ENCODE data around the gene ZNF232.
"Not testable (repeated sequence)": the region's sequence is repeated elsewhere in the genome, so short reads cannot be mapped to it uniquely, and the experiment has no call there.

DNA sequence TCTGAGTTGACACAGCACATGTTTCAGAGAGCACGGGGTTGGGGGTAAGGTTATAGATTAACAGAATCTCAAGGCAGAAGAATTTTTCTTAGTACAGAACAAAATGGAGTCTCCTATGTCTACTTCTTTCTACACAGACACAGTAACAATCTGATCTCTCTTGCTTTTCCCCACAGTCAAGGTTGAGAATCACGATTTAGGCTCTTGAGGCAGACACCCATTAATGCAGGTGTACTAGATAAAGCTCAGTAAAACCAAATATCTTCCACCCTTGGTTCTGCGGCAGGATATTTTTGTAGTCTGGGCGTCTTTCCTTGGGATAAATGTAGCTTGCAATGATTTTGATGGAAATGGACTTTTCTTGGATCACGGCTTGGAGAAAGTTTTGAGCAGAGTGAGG lies 36.2 kb downstream of the ZNF232 start:
- not testable (repeated sequence) for TF ChIP-seq ARID2 (CRISPR knock-in tag; IDR thresholded peaks at IDR 0.05; ENCODE audit: borderline replicate concordance); PHB2 (IDR thresholded peaks at IDR 0.05; ENCODE audit: partially characterized antibody); GABPA (IDR thresholded peaks at IDR 0.05; ENCODE audit: low read depth, low read length); GABPA (CRISPR knock-in tag; IDR thresholded peaks at IDR 0.05; ENCODE audit: low read depth); RBAK (CRISPR knock-in tag; IDR thresholded peaks at IDR 0.05); CENPX (CRISPR knock-in tag; IDR thresholded peaks at IDR 0.05)
- TF ChIP-seq, protein P1, sequence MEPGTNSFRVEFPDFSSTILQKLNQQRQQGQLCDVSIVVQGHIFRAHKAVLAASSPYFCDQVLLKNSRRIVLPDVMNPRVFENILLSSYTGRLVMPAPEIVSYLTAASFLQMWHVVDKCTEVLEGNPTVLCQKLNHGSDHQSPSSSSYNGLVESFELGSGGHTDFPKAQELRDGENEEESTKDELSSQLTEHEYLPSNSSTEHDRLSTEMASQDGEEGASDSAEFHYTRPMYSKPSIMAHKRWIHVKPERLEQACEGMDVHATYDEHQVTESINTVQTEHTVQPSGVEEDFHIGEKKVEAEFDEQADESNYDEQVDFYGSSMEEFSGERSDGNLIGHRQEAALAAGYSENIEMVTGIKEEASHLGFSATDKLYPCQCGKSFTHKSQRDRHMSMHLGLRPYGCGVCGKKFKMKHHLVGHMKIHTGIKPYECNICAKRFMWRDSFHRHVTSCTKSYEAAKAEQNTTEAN (CRISPR knock-in tag; conservative IDR thresholded peaks at IDR 0.05): not testable (repeated sequence)
- TF ChIP-seq, protein P2, sequence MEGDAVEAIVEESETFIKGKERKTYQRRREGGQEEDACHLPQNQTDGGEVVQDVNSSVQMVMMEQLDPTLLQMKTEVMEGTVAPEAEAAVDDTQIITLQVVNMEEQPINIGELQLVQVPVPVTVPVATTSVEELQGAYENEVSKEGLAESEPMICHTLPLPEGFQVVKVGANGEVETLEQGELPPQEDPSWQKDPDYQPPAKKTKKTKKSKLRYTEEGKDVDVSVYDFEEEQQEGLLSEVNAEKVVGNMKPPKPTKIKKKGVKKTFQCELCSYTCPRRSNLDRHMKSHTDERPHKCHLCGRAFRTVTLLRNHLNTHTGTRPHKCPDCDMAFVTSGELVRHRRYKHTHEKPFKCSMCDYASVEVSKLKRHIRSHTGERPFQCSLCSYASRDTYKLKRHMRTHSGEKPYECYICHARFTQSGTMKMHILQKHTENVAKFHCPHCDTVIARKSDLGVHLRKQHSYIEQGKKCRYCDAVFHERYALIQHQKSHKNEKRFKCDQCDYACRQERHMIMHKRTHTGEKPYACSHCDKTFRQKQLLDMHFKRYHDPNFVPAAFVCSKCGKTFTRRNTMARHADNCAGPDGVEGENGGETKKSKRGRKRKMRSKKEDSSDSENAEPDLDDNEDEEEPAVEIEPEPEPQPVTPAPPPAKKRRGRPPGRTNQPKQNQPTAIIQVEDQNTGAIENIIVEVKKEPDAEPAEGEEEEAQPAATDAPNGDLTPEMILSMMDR (CRISPR knock-in tag; IDR thresholded peaks at IDR 0.05): not testable (repeated sequence)
